HL-60 (cell line): ENCODE results near the gene C2CD4D.

Experiments
- DNase-seq, 2 experiments: peaks; one replicate each; pipeline ENCODE4 v3.0.0-alpha.2; 2010 to 2020; ENCODE audit warnings: low read depth in 1 of 2, low spot score in 1 of 2
- H3K27ac ChIP-seq: fragments of 250-450 bp; sonication (Bioruptor Pico); replicated peaks from 2 replicates; pipeline ENCODE4 v1.5.1; 2020; ENCODE audit warnings: mild to moderate bottlenecking, moderate library complexity
- H3K27me3 ChIP-seq: fragments of 250-450 bp; sonication (Bioruptor Pico); 2 replicates; pipeline ENCODE4 v1.5.1; 2021; ENCODE audit warnings: mild to moderate bottlenecking, moderate library complexity; ENCODE audit not compliant: insufficient read depth, poor library complexity, severe bottlenecking
- H3K4me3 ChIP-seq: replicated peaks from 2 replicates; pipeline ENCODE4 v1.5.1; 2011; ENCODE audit warnings: mild to moderate bottlenecking, control low read depth, low read length; ENCODE audit not compliant: insufficient read depth
- CTCF ChIP-seq: IDR thresholded peaks from one replicate; pipeline ENCODE4 v1.5.1; 2011; ENCODE audit warnings: low read length, control low read depth, inconsistent platforms; ENCODE audit not compliant: insufficient read depth
- GABPA ChIP-seq: IDR thresholded peaks from 2 replicates; pipeline ENCODE4 v1.6.1; 2012; ENCODE audit warnings: low read depth
- POLR2AphosphoS5 ChIP-seq: IDR thresholded peaks from 2 replicates; pipeline ENCODE4 v1.6.1; 2012; ENCODE audit warnings: low read depth
- REST ChIP-seq: IDR thresholded peaks from 2 replicates; pipeline ENCODE4 v1.6.1; 2012; ENCODE audit warnings: low read depth; ENCODE audit not compliant: insufficient replicate concordance
- SPI1 ChIP-seq: IDR thresholded peaks from 2 replicates; pipeline ENCODE4 v1.6.1; 2012; ENCODE audit warnings: low read depth, mild to moderate bottlenecking, borderline replicate concordance

C2CD4D gene

GRCh38 chr1:151803915-151804314 is 35.7 kb downstream of the C2CD4D start:
- H3K27ac ChIP-seq = no peak overlapping the region
- H3K4me3 ChIP-seq = no peak overlapping the region
- H3K27me3 ChIP-seq = peaks cover 9% of the 10 kb centered on the region
- DNase-seq = no peak
- TF ChIP-seq CTCF (no peak), GABPA (no peak), REST (no peak)

- TF ChIP-seq GABPA (no peak), SPI1 (no peak), REST (no peak), CTCF (no peak), POLR2AphosphoS5 (no peak)
- Histone ChIP-seq H3K27ac (no peak overlapping the region), H3K4me3 (no peak overlapping the region), H3K27me3 (peaks cover 9% of the 10 kb centered on the region)
- DNase-seq = no peak
These were observed 36.5 kb downstream of the C2CD4D start for GRCh38 chr1:151803164-151803563.

- Histone ChIP-seq H3K27me3 (peaks cover 9% of the 10 kb centered on the region), H3K4me3 (no peak overlapping the region), H3K27ac (no peak overlapping the region)
- DNase-seq = no peak
- no peak for TF ChIP-seq REST
- no peak for TF ChIP-seq CTCF
- TF ChIP-seq GABPA = no peak
- TF ChIP-seq SPI1 = no peak
- no peak for TF ChIP-seq POLR2AphosphoS5
These were observed 37.2 kb downstream of the C2CD4D start for GRCh38 chr1:151802372-151802771.
